Islet of Langerhans (tissue), 1 donor: ENCODE measurements around the gene TRIM44.

ENCODE experiments used
- FAIRE-seq: peaks from one replicate; lab custom pipeline; 2011; peaks lifted over from hg19 to GRCh38; lab: Jason Lieb, UNC

TRIM44 gene

DNA sequence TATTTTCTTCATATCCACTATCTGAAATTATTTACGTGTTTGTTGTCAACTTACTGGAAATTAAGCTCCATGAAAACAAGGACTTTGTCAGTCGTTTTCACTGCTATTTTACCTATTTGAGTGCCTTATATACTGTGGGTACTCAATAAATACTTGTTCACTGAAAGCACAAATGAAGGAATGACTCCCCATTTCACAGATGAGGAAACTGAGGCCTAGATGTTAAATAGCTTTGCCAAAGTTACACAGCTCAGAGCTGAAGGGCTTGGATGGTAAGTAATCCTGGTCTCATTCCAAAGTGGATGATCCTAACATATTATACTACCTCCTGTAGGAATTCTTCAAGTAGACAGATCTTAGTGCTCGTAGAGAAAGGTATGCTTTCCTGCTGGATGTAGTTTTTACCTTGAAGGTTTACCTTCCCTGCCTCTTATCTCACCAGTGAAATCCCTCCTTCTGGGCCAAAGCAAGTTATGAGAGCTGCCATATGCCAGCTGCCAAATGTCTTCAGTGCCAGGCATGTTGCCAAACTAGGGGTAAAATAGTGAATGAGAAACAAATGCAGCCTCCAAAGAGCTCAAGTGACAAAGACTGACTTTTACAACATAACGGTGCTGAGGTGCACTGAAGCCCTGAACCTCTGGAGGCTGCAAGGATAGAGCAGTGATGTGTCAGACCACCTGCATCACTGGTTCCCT is 129.7 kb downstream of the TRIM44 start:
- FAIRE-seq = no peak

DNA sequence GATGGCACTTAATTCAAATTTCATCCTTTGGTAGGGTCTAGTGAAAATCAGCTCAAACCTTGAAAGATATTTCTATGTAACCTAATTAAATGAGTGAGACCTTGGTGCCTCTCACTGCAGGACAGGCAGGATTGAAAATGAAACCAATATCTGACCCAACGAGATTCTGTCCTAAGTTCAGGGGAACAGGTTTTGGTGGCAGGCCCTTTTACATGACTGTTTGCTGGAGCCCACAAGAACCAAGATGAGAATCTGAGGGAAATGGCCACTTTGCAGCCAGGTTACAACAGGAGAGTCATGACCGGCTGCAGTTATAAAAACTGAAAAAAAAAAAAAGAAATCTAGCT is 130.2 kb downstream of the TRIM44 start:
- FAIRE-seq = no peak

DNA sequence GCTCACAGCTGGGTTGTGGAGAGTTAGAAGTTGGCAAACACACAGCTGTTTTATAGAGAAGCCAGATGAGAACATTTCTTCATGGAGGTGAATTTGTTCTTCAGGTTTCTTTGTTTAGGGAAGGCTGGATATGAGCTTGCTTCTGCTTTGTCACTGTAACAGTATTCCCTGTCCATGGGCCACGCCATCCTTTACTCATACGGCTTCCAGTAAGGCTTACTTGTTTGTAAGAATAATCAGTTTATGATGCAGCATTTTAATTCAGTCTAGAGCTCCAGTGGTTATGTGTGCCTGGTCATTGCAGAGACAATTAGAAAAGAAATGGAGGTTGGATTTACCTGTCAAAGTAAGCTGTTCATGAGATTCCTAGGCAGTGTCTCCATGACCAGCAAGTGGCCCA is 131.8 kb downstream of the TRIM44 start:
- no peak for FAIRE-seq

DNA sequence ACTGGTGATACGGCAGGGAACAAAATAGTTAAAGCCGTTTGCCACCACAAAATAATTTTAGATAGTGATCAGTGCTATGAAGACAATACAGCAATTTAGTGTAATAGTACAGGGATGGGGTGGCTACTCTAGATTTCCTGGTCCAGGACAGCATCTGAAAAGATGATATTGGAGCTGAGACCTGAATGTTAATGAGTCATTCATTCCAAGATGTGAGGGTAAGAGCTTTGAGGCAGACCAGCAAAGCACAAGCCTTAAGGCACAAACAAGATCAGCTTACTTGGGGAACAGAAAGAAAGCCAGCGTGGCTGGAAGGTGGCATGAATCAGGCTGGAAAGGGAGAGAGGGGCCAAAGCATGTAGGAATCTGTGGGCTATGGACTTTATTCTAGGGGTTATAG is 132.3 kb downstream of the TRIM44 start:
- FAIRE-seq = no peak

DNA sequence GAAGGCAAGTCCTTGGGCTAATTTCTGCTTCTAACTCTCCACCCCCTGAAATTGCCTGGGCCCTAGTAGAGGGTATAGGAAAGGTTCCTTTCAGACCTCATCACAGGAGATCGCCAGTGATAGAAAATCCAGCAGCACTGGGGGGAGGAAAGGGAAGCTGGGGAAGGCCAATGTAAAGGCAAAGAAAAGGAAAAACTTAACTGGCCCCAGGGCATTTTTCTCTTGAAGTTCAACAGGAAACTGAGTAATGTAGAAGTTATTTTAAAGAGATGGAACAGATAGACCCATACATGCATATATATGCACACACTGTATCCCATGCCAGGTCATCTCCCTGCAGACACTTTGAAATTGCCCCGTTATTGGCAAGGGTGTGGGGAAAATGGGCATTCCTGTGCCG is 134.0 kb downstream of the TRIM44 start:
- FAIRE-seq = no peak

DNA sequence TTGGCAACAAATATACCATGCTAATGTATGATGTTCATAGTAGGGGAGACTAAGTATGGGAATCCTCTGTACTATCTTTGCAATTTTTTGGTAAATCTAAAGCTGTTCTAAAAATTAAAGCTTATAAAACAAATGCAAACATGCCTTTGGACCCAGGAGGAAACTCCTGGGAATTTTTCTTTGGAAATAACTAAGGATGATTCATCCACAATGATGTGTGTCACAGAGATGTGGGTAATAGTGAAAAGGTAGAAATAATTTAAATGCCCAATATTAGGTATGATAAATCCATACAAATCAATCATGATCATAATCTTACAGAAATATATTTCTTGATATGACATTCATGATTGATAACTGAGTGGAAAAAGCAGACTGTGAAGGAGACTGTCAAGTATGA is 135.8 kb downstream of the TRIM44 start:
- FAIRE-seq = no peak

DNA sequence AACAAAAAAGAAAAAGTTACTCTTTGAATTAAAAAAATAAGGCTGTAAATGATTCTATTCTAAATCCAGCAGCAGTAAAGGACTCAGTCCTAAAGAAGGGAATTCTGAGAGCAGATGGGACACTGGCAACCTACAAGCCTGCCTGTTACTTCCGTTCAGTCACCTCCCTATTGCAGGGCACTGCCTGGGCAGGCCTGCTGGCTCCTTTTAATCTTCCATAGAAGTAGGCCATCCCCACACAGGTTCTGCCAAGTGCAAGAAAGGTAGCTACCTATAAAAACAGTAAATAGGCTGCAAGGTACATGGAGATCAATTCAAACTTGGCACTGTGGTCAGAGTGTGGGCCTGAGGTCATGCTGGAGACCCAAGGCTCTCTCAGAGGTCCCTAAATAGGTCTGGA is 136.4 kb downstream of the TRIM44 start:
- FAIRE-seq = no peak

DNA sequence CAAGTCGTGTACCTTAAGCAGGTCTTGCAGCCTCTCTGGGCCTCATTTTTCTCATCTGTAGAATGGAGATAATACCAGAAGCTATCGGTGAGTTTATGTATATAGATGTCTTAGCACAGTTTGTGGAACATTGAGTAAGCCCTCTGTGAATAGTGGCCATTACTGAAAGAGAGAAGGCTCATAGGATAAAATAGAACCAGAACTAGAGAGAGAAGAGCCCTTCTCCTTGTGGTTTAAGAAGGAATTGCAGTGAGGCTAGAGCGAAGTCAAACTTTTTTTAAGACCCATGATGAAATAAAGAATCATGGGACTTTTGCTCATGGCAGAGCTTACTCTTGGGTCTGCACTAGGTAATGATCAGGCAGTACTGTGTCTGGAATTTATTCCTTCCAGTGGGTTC is 137.1 kb downstream of the TRIM44 start:
- FAIRE-seq = no peak

DNA sequence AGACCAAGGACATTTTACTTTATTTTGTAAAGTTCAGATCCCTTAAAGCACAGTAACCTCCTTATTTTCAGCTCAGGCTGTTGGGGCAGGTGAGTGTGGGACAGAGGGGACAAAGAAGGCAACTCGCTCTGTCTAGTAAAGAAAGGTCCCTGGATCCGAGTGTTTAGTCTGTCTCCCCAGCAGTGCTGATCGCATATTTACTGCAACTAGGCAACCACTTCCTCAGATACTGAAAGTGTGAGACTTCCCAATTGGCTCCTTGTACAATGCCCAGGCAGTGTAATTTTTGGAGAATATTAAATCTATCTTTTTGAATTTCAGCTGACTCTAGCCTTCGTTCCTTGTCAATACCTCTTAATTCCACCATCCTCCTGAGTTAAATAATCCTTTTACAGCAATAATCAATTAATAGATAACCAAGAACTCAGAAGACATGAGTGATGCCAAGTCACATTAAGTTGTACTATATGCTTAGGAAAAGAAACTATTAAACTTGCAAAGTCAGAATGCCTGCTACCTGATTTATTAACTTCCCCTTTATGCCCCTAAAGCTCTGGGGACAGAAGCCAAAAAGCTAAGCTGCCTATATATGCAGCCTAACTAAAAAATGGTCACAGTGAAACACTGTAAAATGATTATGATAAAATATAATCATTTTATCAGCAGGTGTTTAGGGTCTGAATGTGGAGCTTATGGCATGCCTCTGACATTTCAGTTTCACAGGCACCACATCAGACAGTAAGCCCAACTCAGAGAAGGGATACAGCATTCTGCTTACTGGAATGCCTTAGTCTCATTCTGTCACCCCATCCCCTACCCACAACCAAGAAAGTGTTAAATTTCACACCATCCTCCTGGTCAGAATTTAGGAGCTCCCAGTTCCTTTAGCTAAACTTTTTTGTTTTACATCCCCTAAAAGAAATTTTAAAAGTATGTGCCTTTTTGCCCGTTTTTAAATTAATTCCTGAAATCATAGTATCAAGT is 138.7 kb downstream of the TRIM44 start:
- FAIRE-seq = peak; percentile 27

DNA sequence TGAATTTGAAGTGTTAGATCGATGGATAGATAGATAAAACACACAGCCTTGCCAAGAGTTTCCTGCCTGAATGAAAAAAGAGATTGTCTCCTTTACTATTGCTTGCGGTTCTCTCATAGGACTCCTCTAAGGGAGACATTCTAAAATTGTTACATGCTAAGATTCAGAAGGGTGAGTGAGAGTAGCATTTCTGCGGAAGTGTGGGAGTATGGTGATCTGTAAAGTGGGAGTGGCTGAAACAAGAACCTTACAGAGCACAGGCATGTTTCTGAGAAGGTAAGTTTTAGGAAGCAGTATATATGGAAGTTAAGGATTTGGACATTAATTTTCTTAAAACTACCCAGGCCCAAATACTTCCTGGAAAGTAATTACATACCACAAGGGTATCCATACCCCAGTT is 139.6 kb downstream of the TRIM44 start:
- FAIRE-seq = no peak

DNA sequence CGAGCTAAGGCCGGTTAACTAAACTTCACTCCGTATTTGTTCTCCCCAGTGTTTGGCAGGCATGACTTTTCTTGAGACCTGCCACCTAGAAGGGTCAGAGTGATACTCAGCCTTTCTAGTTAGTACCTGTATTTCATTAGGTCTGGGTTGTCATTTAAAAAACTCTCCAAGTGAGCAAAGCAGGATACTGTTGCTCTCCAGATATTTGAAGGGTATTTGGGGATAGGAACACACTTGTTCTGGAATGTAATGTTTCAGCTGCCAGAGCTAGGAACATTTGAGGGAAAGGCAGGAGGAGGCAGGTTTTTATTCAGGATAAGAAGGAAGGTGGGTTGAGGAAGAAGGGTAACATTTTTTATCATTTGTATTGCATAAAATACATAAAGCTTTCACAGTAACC is 140.1 kb downstream of the TRIM44 start:
- FAIRE-seq = no peak

DNA sequence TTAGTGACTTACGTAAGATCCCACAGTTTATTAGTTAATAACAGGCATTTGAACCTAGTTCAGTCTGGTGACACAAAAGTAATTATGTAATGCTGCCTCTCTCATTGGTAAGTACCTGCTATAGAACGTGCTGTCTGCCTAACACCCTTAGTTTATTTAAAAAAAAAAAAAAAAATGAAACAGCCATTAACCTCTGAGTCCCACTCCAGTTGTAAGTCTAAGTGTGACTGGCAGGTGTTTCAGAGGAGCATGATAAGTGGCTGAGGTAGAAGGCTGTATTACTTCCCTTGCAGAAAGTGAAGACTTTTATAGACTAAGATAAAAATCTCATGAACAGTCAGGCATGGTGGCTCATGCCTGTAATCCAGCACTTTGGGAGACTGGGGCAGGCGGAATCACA is 140.5 kb downstream of the TRIM44 start:
- no peak for FAIRE-seq

DNA sequence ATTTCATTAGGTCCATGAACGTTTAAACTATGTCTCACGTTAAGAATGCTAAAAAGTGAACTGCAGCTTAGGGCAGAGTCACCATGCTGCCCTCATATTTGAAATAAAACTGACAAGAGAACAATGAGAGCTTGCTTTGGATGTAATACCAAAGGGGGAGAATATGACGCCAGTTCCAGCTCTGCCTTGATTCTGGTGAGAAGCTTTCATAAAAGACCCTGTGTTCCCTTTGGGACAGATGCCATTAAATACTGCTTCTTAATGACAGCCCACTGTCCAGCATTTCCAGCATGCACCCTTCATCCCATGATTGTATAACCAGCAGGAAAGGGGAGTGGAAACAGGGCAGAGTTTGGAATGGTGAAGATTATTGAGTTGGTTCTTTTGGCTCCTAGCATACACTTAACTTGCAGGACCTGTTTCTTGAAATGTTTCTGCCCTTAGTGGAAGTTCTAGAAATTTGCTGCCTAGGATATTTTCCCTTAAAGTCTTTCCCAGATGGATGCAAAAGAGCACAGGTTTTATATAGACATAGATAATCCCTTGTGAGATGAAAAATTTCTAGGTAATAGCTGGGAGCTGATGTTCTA is 142.0 kb downstream of the TRIM44 start:
- FAIRE-seq = no peak

DNA sequence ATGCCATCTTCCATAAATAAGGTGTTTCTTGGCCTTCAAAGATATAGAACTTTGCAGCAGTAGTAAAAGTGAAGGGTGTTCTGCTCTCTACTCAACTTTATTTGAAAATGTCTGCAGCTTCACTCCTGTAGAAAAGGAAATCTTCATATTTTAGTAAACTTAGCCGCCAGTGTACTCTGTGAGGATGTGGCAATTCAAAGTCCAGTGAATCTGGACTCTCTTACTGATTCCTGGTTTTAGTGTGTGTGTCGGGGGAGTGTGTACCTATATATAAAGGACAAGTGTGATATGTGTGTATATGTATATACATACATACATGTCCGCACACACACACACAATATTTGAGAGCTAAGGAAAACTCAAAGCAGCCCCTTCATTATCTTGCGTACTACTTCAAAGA is 147.0 kb downstream of the TRIM44 start:
- FAIRE-seq = no peak

DNA sequence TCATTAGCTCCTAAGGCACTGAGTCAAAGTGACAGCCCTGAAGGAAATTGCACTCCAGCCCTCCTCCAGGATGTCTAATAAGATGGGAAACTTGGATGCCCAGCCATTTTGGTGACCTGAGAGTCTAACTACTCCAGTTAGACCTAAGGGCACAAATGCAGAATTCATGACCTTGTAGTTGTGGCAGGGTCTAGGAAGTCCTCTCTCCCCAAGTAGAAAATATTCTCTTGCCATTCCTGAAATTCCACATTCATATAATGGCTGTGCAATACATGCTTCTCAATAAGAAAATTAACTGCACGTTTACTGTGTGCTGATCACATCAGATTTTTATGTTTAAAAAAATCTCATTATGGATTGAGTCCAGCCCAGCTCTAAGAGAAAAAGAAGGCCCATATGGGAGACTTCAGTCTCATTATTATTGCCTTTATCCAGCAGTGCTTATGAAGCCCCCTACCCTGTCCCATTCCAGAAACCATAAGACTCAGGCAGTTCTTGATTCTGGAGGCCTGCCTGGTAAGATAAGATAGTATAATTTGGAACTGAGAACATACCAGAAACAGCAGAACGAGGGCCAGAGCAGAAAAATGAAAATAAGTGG is 147.6 kb downstream of the TRIM44 start:
- FAIRE-seq = no peak

DNA sequence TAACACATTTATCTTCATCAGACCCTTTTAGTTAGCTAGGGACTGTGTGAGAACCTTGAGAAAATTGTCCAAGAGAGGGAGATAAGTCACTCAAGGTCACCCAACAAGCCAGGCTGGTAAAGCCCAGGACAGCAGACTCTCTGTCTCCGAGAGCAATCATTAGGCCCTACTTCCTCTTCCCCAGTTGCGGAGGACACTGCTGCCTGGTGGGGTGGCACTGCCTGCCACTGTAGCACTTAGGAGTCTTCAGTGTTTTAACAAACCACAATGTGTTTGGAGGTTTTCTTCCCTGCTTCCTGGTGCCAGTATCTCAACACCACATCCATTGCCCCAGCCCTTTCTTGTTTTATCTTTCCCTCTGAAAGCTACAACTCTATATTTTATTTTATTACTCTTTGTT is 149.2 kb downstream of the TRIM44 start:
- FAIRE-seq = no peak

DNA sequence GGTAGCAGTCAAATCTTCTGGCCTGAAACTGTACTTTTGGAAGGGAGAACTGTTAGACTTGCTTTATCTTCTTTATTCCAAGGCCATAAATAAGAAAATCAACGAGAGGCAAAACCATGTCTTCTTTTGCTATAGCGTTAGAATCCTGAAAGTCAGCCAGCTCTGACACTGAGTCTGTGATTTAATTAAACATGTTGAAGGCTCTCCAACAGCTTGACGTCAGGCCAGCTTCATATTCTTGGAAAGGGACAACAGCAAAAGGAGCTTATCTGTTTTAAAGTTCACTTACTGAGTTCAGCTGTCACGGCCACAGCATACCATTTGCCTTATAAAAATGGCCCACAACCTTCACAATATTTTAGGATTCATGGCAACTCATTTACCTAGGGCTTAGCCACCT is 150.3 kb downstream of the TRIM44 start:
- FAIRE-seq = no peak

DNA sequence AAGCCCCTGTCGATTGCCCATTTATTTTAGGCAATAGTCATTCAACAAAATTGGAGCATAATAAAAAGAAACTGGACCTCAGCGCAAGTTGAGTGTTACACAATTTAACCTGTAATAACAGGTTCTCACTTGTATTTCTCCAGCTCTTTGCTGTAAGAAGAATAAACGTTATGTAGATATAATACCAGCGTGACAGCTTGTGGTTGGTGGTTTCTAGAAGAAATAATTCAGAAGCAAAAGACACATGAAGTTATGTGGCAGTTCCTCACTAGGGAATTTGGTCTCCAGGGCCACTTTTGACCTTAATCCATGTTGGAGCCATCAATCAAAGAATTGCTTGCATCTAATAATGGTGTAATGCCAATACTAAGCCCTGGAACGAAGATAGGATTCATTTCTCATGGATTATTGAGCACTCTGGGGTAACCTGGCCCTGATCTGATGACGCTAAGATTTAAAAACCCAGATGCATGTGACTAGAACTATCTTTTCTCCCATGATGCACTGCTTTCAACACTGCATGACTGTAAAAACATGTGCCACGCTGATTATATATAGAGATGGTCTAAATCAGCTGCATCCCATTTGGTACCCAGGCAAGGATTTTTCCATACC is 151.6 kb downstream of the TRIM44 start:
- FAIRE-seq = no peak

DNA sequence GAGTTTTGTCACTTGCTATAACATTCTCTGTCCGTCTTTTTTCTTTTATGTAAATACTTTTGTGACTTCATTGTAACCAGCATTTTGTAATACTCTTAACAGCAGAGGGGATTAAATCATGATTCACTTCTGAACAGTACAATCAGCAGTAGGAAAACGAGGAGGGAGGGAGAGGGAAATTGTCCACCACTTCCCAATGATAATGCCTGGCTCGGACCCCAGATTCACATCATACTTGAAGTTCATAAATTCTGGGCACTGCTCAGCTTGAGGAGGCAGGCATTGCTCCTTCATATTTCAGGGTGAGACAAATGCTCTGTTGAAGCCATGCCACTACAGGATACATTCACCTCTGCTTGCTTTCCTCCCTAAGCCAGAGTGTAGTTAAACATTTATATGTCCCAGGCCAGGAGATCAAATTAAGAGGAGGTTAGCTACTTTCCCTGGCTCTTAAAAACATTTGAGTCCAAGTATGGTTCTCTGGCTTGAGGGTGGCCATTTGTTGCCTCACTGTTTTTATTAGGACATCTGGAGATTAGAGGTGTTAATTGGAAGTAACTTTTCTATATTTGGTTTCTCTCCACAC is 152.2 kb downstream of the TRIM44 start:
- no peak for FAIRE-seq

DNA sequence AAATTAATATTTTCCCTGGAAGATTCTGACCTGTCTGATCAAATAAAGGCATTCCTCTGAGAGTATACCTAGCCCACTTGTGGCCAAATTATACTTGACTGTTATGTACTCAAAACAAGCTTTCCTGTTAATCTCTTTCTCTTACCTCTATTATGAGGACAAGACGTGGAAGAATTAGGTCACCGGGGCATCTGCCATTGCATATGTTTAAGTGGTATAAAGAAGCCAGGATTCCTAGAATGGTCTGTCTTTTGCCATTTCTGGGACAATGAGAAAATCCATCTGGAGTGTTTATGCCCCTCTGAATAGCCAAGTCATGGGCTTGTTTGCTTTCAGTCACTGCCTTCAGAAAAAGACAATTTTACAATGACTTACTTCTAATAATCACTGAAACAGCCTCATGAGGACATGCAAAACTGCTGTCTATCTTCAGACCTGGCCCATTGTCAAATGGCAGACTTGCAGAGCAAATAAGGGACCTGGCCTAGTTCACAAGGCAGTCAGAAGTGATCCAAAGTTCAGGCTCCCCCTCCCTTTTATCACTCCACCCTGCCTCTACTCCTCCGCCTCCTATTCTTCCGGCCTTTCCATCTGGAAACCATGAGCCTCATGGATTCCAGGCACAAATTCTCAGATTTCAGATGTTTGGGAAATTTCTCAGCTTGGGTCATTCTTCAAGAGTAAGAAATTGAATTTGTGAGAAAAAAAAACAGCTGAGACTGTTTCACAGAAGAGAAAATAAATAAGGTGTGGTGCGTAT is 153.2 kb downstream of the TRIM44 start:
- no peak for FAIRE-seq

DNA sequence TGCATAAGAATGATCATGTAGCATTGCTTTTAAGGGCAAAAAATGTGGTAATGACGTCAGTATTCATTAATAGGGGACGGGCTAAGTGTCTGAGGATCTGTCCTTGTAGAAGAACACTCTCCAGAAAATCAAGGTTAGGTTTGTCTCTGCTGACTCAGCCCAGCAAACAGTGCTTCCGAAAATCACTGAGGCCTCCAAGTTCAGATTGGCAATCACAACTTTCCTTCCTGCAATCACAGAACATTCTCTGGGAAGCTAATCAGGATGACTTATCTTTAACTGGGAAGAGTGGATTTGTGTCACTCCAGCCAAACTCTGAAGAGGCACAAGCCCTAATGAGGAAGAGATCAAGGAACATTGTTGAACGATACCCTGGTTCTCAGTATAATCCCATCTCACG is 158.0 kb downstream of the TRIM44 start:
- FAIRE-seq = no peak
